ENCODE data around the gene BBX. TPM values are rescaled to one million over a fixed set of nuclear protein-coding genes. Genes with fewer than 3 reads are reported as not detected.

The BBX gene
- total RNA-seq, 1 donor from 2014 or later, result 41.3 TPM

DNA sequence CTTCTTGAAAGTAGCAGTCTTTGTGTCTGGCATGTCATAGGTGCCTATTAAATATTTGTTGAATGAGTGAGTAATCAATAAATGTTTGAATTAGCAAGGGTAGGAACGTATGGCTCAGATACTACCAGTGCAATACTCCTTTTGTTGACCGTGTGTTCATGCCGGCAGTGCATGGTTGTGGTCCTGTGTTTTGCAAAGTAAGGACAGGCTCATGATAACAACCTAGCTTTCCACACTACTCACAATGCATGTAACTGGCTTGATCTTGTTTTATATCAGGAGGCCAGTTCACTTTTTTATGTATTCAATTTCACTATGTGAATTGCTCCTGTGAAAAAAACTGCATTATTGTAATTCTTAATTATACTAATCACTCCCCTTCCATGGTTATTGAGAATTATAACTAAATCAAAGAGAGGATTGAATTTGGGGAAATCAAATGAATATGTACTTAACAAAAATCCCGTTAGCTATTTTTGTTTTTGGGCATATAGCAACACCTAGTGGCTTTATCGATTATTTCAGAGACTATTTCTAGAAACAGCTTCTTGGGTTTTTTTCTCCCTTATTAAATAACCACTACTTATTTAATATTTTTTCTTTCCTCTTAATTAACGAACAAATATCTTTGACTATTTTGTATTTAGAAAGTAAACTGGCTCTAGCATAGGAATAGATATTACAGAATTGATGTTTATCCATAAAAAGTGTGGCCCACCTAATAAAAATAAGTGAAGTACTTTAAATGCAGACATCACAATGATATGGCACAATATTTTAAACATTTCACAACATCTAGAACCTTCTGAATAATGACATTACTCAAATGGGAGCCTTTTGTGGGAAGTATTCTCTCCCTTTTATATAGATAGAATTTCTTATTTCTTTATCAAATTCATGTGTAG lies 218.5 kb downstream of the BBX start:
- peaks cover 7% of the 10 kb centered on the region for H3K4me1 ChIP-seq
- H3K36me3 ChIP-seq, result no peaks in the 10 kb centered on the region
- H3K4me3 ChIP-seq, result no peak overlapping the region
- intact Hi-C loops (cut with micrococcal nuclease), result loop anchor here (5.0 kb wide), 2 partner anchors 164 to 499 kb away; no protein-coding TSS in a partner anchor
- no peak for DNase-seq
- H3K27me3 ChIP-seq (ENCODE audit: low read depth), result no peaks in the 10 kb centered on the region
- no peak overlapping the region for H3K27ac ChIP-seq (replicated peaks)
- no peaks in the 10 kb centered on the region for H3K9me3 ChIP-seq (replicated peaks)
- TF ChIP-seq, protein P1, sequence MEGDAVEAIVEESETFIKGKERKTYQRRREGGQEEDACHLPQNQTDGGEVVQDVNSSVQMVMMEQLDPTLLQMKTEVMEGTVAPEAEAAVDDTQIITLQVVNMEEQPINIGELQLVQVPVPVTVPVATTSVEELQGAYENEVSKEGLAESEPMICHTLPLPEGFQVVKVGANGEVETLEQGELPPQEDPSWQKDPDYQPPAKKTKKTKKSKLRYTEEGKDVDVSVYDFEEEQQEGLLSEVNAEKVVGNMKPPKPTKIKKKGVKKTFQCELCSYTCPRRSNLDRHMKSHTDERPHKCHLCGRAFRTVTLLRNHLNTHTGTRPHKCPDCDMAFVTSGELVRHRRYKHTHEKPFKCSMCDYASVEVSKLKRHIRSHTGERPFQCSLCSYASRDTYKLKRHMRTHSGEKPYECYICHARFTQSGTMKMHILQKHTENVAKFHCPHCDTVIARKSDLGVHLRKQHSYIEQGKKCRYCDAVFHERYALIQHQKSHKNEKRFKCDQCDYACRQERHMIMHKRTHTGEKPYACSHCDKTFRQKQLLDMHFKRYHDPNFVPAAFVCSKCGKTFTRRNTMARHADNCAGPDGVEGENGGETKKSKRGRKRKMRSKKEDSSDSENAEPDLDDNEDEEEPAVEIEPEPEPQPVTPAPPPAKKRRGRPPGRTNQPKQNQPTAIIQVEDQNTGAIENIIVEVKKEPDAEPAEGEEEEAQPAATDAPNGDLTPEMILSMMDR (IDR thresholded peaks at IDR 0.05; ENCODE audit: borderline replicate concordance), result peak; percentile 72

DNA sequence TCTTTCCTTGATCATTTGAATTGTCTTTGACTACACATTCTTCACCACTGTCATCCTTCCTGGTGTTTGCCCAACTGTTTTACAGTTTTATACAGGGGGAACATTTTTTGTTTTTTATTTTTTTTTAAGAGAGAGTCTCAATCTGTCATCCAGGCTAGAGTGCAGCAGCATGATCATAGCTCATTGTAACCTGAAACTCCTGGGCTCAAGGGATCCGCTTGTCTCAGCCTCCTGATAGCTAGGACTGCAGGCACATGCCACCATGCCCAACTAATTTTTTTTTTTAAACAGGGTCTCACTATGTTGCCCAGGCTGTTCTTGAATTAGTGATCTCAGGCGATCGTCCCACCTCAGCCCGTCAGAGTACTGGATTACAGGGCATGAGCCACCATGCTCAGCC lies 222.6 kb downstream of the BBX start:
- Histone ChIP-seq H3K4me3 (no peak overlapping the region), H3K36me3 (peaks cover 5% of the 10 kb centered on the region), H3K9me3 (replicated peaks) (no peaks in the 10 kb centered on the region), H3K27me3 (ENCODE audit: low read depth) (no peaks in the 10 kb centered on the region), H3K4me1 (peaks cover 7% of the 10 kb centered on the region), H3K27ac (replicated peaks) (no peak overlapping the region)
- TF ChIP-seq, protein P1 (IDR thresholded peaks at IDR 0.05; ENCODE audit: borderline replicate concordance), result no peak
- no peak for DNase-seq
- intact Hi-C loops (cut with micrococcal nuclease), result no loop called here

DNA sequence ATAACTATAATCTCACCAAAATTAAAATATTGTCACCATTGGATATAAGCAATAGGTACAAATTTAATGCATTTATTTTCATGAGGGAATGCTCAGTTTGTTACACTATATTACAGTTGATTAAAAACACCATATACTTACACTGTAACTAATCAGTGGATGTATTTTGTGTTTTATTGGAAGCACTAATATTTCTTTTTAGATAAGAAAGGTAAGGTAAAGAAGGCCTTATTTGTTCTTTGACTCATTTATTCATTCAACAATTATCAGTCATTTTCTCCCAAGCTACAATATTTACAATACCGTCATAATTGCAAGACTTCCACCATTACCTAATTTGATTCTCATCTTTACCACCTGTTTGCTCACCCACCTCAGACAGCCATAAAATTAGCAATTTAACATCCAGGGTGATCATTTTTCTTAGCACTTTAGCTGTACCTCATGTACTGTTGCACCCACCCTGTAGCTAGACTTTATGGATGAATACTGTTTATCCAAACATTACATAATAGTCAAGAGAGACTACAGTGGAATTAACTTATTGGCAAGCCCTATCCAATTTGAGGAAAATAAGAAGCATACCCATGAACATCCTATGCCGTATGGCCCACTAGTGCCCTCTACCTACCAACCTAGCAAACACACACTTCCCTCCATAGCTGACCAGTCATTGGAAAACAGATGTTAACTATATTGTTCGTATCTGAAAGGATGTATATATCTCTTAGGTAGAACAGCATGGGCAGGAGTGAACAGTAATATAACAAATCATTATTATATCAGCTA lies 229.6 kb downstream of the BBX start:
- no peaks in the 10 kb centered on the region for H3K27me3 ChIP-seq (ENCODE audit: low read depth)
- intact Hi-C loops (cut with micrococcal nuclease), result no loop called here
- no peaks in the 10 kb centered on the region for H3K4me1 ChIP-seq
- H3K36me3 ChIP-seq, result peaks cover 5% of the 10 kb centered on the region
- H3K27ac ChIP-seq (replicated peaks), result no peak overlapping the region
- no peaks in the 10 kb centered on the region for H3K9me3 ChIP-seq (replicated peaks)
- TF ChIP-seq, protein P1 (IDR thresholded peaks at IDR 0.05; ENCODE audit: borderline replicate concordance), result peak; percentile 54
- H3K4me3 ChIP-seq, result no peak overlapping the region
- no peak for DNase-seq

DNA sequence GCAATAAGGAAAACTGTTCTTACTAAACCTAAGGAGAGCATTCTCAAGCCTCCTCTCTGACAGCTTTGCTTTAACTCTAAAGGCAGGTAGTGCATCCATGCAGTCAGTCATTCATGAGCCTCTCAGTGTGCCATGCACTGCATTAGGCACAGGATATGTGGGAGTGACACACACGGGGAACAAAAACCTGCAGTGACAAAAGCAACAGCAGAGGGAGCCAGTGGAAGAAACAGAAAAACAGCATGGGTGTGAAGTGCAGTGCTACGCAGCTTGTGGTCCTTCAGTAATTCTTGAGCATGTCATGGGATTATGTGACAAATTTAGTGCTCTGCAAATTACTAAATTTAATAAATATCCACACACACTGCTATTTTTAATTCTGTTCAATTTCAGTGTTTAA lies 230.7 kb downstream of the BBX start:
- intact Hi-C loops (cut with micrococcal nuclease), result no loop called here
- peaks cover 2% of the 10 kb centered on the region for H3K36me3 ChIP-seq
- H3K27me3 ChIP-seq (ENCODE audit: low read depth), result no peaks in the 10 kb centered on the region
- H3K27ac ChIP-seq (replicated peaks), result no peak overlapping the region
- DNase-seq, result no peak
- no peaks in the 10 kb centered on the region for H3K9me3 ChIP-seq (replicated peaks)
- TF ChIP-seq, protein P1 (IDR thresholded peaks at IDR 0.05; ENCODE audit: borderline replicate concordance), result peak; percentile 56
- H3K4me1 ChIP-seq, result no peaks in the 10 kb centered on the region
- no peak overlapping the region for H3K4me3 ChIP-seq

DNA sequence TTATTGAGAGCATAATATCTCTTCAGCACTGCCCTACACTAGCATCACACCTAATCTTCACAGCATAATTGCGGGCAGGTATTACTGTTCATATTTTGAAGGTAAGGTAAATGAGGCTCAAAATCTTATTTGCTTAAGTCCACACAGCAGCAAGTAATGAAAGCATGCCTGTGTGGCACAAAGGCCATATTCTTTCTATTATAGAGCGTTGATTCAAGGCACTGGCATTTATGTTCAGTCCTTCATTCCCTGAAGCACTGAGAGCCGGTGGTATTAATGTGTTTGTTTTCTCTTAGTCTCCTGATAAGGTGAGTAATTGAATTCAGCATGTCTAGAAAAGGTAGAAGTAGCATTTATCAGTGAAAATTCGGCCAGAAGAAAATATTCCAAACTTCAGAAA lies 231.2 kb downstream of the BBX start:
- no peak for DNase-seq
- TF ChIP-seq, protein P1 (IDR thresholded peaks at IDR 0.05; ENCODE audit: borderline replicate concordance), result no peak
- Histone ChIP-seq H3K27ac (replicated peaks) (no peak overlapping the region), H3K36me3 (no peaks in the 10 kb centered on the region), H3K9me3 (replicated peaks) (no peaks in the 10 kb centered on the region), H3K4me1 (peaks cover 4% of the 10 kb centered on the region), H3K4me3 (no peak overlapping the region), H3K27me3 (ENCODE audit: low read depth) (no peaks in the 10 kb centered on the region)
- intact Hi-C loops (cut with micrococcal nuclease), result no loop called here

Measured in left ventricle myocardium inferior (tissue), 1 donor.